A549 (cell line): ENCODE data around the gene PTK7.

Source experiments
- EP300 ChIP-seq, 2 experiments: fragments of >200 bp; sonication (Bioruptor Twin); formaldehyde crosslinking; IDR thresholded peaks; 2 replicates in 1 of 2; 3 replicates in 1 of 2; pipeline ENCODE4 v1.6.1; 2016 to 2017
- POLR2A ChIP-seq: IDR thresholded peaks from 2 replicates; pipeline ENCODE4 v1.6.1; 2012; ENCODE audit warnings: mild to moderate bottlenecking, low read length
- POLR2AphosphoS2 ChIP-seq: conservative IDR thresholded peaks from 2 replicates; pipeline ENCODE4 v1.6.1; 2012; ENCODE audit warnings: low read length, improper control_type of control experiment, inconsistent platforms
- RCOR1 ChIP-seq: fragments of 150-350 bp; IDR thresholded peaks from 2 replicates; pipeline ENCODE4 v1.6.1; 2014; ENCODE audit warnings: antibody characterized with exemption, low read length, low read depth
- ZFP36 ChIP-seq: fragments of 450-650 bp; IDR thresholded peaks from 2 replicates; pipeline ENCODE4 v1.6.1; 2014; ENCODE audit warnings: borderline replicate concordance; ENCODE audit not compliant: partially characterized antibody
- TF ChIP-seq, protein P1 (sequence below): fragments of >200 bp; sonication (Bioruptor Twin); formaldehyde crosslinking; IDR thresholded peaks from 3 replicates; pipeline ENCODE4 v1.5.1; 2016
- TF ChIP-seq, protein P2 (sequence below): fragments of 250-450 bp; sonication (Bioruptor Pico); IDR thresholded peaks from 2 replicates; pipeline ENCODE4 v1.5.0; 2021; ENCODE audit warnings: mild to moderate bottlenecking, moderate library complexity, borderline replicate concordance

DNA sequence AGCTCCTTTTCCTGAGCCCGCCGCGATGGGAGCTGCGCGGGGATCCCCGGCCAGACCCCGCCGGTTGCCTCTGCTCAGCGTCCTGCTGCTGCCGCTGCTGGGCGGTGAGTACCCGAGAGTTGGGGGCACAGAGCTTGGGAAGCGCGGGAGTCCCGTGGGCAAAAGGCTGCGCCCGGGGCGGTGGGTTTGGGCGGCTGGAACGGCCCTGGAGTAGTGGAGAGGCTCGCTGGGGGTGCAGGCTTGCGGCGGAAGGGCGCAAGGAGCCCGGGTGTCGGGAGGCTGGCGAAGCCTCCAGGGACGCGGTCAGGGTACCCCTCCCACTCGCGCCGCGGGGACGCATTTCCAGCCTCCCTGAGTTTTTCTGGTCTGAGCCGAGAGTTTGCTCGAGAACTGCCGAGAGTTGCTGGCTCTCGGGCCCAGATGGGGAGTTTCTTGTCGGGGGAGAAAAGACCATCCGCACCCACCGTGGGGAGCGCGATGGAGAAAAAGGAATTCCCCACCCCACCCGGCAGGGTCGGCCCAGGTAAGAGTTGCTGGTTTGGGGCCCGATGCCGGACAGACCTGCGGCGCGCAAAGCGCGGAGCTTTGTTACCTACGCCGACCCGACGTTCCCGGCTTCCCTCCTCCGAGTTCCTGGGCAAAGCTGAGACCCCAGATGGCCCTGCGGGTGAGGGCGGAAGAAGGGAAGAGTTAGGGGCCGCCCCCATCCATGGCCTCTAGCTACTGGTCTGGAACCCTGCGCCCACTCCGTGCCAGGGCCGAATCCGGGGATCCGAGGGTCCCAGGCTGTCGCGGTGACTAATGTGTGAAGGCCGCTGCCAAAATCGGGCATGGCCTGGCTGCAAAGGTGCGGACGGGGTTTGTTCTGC lies 584 bp downstream of the PTK7 start:
- TF ChIP-seq, protein P1, sequence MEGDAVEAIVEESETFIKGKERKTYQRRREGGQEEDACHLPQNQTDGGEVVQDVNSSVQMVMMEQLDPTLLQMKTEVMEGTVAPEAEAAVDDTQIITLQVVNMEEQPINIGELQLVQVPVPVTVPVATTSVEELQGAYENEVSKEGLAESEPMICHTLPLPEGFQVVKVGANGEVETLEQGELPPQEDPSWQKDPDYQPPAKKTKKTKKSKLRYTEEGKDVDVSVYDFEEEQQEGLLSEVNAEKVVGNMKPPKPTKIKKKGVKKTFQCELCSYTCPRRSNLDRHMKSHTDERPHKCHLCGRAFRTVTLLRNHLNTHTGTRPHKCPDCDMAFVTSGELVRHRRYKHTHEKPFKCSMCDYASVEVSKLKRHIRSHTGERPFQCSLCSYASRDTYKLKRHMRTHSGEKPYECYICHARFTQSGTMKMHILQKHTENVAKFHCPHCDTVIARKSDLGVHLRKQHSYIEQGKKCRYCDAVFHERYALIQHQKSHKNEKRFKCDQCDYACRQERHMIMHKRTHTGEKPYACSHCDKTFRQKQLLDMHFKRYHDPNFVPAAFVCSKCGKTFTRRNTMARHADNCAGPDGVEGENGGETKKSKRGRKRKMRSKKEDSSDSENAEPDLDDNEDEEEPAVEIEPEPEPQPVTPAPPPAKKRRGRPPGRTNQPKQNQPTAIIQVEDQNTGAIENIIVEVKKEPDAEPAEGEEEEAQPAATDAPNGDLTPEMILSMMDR, result no peak
- no peak for TF ChIP-seq RCOR1
- no peak for TF ChIP-seq ZFP36
- no peak for TF ChIP-seq EP300 (IDR thresholded peaks at IDR 0.05)
- no peak for TF ChIP-seq POLR2AphosphoS2
- TF ChIP-seq, protein P2, sequence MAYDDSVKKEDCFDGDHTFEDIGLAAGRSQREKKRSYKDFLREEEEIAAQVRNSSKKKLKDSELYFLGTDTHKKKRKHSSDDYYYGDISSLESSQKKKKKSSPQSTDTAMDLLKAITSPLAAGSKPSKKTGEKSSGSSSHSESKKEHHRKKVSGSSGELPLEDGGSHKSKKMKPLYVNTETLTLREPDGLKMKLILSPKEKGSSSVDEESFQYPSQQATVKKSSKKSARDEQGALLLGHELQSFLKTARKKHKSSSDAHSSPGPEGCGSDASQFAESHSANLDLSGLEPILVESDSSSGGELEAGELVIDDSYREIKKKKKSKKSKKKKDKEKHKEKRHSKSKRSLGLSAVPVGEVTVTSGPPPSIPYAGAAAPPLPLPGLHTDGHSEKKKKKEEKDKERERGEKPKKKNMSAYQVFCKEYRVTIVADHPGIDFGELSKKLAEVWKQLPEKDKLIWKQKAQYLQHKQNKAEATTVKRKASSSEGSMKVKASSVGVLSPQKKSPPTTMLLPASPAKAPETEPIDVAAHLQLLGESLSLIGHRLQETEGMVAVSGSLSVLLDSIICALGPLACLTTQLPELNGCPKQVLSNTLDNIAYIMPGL (CRISPR knock-in tag), result no peak
- no peak for TF ChIP-seq POLR2A
